ENCODE data around the gene PPP3CA.

Gene PPP3CA

GRCh38 chr4:101081695-101082369, 265.5 kb downstream of the PPP3CA start:
- DNase-seq = no peak

GRCh38 chr4:101081166-101081565, 266.2 kb downstream of the PPP3CA start:
- DNase-seq = no peak

- no peak for DNase-seq
Observed at GRCh38 chr4:101078950-101079349, 268.4 kb downstream of the PPP3CA start.

- DNase-seq = no peak
Observed at GRCh38 chr4:101076032-101076431, 271.3 kb downstream of the PPP3CA start.

GRCh38 chr4:101075536-101075935, 271.8 kb downstream of the PPP3CA start:
- no peak for DNase-seq

DNA sequence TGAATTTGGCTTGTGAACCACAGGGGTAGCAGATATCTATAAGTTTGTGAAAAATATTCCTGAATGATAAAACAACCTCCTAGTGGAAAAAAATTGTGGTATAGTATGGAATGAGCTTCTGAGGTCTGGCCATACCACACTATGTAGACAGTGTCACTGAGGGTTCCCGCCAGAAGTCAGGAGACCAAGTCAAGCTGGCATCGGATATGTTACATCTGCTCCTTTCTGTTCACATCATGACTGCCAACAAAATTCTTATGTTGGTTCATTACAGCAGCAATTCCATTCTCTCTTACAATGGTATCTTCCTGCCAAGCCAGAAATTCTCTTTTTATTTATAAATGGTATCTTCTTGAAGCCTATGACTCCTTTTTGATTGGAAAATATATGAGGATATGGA, 273.0 kb downstream of the PPP3CA start:
- no peak for DNase-seq

GRCh38 chr4:101071241-101071640, 276.1 kb downstream of the PPP3CA start:
- DNase-seq = no peak

- no peak for DNase-seq
Observed at GRCh38 chr4:101068115-101068514, 279.2 kb downstream of the PPP3CA start.

DNA sequence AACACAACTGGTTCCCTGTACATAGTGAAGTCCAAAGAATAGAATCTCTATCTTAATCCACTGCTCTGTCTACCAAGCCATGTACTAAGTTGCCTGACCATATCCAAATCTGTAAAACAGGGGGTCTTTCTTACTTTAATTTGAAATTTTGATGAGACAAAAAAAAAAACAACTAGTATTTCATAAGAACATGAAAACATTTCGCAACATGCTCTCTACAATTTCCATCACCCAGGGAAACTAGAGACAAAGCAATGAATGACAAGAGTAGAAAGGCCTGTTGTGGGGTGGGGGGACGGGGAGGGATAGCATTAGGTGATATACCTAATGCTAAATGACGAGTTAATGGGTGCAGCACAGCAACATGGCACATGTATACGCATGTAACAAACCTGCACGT, 279.9 kb downstream of the PPP3CA start:
- DNase-seq = no peak

DNA sequence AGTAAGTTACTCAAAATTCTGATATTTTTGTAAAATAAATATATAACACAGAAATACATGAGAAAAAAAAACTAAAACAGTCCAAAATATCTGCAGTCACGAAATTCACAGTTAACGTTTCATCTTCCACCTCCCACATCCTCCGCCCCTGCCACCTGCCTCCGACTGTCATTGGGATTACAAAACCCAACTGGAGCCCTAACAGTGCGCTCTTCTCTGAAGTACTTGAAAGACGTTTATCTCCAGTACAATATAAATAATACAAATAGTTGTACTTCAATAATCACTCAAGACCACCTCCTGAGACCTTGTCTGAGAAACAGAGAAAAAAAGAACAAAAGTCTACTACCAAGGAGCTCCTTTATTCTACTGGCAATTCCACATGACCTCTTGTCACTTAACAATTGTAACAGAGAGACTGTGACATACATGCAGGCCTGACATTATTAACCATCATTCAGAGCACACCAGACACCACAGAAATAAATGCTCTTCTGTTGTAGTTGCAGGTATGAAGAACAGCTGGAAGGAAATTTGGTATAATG, 280.6 kb downstream of the PPP3CA start:
- no peak for DNase-seq

GRCh38 chr4:101065935-101066485, 281.3 kb downstream of the PPP3CA start:
- DNase-seq = no peak

DNA sequence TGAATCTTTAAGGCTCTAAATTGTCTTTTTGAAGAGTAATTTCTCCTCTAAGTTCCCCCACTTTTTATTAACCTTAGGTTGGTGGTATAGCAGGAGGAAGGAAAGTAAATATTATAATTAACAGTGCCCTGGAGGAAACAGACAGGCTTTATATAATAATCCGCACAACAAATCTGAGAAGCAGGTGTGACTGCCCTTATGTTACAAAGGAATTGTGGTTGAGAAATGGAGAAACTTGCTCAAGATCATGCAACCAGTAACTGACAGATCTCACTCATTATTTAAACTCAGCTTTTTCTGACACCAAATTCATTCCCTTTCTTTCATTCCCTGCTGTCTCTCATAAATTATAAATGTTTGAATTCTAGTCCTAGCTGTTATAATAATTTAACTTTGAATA, 282.0 kb downstream of the PPP3CA start:
- DNase-seq = no peak

- no peak for DNase-seq
Observed at GRCh38 chr4:101064541-101065180, 282.7 kb downstream of the PPP3CA start.

- no peak for DNase-seq
Observed at GRCh38 chr4:101055392-101055791, 291.9 kb downstream of the PPP3CA start.

- DNase-seq = no peak
Observed at GRCh38 chr4:101050837-101051205, 296.5 kb downstream of the PPP3CA start.

DNA sequence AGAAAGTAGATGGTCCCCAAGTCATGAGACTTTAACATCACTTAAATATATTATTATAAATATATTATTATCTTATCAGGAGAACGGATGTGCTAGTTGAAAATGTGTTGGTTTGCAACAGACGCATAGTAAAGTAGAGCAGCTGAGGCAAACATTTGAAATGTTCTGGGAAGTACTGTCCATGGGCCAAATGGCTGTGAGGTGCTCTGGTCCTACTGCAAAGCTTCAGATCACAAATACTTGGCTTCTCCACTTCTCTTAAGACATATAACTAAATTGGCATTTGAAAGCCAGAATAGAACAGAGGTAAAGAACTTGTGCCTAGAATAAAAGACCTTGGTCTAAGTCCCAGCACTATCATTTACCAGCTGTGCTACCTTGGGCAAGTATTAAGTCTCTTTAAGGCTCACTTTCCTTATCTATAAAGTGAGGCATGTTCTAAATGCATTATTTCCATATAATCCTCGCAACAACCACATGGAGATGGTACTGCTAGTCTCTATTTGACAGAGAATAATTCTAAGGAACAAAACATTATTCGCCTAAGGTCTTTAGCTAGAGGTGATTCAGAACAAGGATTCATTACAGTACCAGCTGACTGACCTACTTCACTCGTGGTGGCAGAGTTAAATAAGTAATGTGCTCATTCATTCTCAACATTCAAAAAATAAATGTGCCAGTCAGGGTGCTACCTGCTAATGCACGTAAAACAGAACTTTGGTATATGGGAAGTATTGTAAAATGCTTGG, 297.1 kb downstream of the PPP3CA start:
- DNase-seq = no peak

DNA sequence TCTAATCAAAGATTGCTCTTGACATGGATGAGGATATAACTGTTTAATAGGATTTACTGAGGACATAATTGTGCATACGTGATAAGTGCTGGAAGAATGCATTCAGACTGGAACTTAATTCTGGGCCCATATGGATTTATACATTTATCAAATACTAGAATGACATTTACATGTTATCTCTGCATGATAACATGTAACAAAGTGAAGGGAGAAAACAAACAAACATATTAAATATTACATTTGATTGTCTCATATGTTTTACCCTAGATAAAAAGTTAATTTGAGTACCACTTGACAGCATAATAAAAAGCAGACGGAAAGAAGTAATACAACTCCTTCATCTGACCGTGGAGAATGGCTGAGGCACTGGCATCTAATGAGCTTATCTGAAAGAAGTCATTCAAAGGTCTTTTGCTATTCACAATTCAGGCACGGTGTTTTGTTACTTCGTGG, 297.8 kb downstream of the PPP3CA start:
- no peak for DNase-seq

DNA sequence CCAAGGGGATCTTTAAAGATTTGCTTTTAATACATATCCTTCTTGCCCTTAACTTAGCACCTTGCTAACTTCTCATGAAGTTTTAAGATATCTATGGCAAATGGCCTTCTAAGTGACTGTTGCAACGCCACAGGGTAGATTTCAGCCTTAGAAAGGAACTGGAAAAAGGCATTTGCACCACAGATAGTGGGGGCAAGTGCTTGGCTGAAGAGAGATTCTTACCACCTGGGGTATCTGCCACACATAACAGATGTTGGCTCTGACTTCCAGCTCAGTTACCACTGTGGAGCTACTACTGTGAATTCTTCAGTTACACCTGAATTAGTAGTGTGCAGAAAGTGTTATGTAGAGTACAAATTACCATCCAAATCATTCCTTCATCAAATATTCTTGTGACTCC, 302.6 kb downstream of the PPP3CA start:
- no peak for DNase-seq

- DNase-seq = no peak
Observed at GRCh38 chr4:101042847-101043246, 304.5 kb downstream of the PPP3CA start.

- DNase-seq = no peak
Observed at GRCh38 chr4:101040776-101041175, 306.6 kb downstream of the PPP3CA start.

GRCh38 chr4:101039367-101039766, 308.0 kb downstream of the PPP3CA start:
- DNase-seq = peak; percentile 70

DNA sequence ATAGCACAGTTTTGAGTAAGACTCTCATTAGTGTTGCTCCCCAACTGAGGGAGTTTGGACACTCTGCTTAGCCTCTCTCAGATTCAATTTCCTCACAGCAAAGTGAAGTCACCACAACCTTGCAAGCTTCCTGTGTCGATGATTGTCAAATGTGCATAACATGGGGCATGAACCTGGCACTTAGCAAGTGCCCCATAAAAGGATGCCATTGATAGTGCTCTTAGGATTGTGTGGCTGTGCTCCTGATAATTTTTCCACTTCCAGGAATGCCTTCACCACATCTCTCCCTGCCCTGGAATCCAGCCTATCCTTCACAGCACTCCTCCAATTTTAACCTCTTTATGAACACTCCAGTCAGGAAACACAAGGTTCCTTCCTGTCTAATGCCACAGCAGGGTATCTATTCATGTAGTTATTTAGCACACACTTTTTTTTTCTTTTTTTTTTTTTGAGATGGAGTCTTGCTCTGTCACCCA, 309.4 kb downstream of the PPP3CA start:
- DNase-seq = peak; percentile 12

DNA sequence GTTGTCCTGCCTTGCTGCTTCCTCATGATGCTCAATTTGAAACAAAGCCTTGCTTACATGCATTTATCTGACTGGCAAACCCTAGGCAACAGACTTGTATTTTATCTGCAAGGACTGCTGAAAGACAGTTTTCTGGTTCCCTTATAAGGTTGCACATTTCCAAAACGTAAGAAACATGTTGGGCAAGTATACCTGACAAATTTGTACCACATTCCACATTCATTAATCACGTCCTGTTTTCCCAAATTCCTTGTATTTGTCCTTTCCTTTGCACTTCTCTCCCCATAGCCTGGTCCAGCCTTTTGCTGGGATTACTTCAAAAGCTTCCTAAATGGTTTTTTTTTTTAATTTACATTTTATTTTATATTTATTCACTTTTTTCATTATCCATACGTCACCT, 310.1 kb downstream of the PPP3CA start:
- DNase-seq = no peak
